Tibial artery (tissue), 4 donors: ENCODE results near the gene DLX3.
"Not testable (repeated sequence)": the region's sequence is repeated elsewhere in the genome, so short reads cannot be mapped to it uniquely, and the experiment has no call there.

Source experiments
- DNase-seq, 2 donors: peaks; one replicate each; pipeline ENCODE4 v3.0.0-alpha.2; 2019
- H3K27ac ChIP-seq, 2 donors: fragments of 200-600 bp; sonication (generic) in 1 of 2; 1 replicate in 1 of 2; 2 replicates in 1 of 2; pipeline ENCODE4 v1.5.1; 2018 to 2019; ENCODE audit warnings: mild to moderate bottlenecking in 1 of 2
- H3K27me3 ChIP-seq, 2 donors: fragments of 200-600 bp; sonication (generic) in 1 of 2; one replicate each; pipeline versions ENCODE4 v1.5.1 to v1.6.0; 2016 to 2019
- H3K36me3 ChIP-seq, 3 donors: fragments of 200-600 bp; sonication (generic) in 2 of 3; one replicate each; pipeline ENCODE4 v1.5.1; 2016 to 2019; ENCODE audit warnings: mild to moderate bottlenecking in 2 of 3
- H3K4me1 ChIP-seq, 4 donors: fragments of 200-600 bp; sonication (generic) in 2 of 4; 1 replicate in 3 of 4; 2 replicates in 1 of 4; pipeline ENCODE4 v1.5.1; 2016 to 2019
- H3K4me3 ChIP-seq, 2 donors: fragments of 200-600 bp; sonication (generic) in 1 of 2; 1 replicate in 1 of 2; 2 replicates in 1 of 2; pipeline ENCODE4 v1.5.1; 2018 to 2019; ENCODE audit warnings: mild to moderate bottlenecking in 2 of 2
- H3K9me3 ChIP-seq, 3 donors: fragments of 200-600 bp; sonication (generic) in 1 of 3; one replicate each; pipeline ENCODE4 v1.5.1; 2016 to 2019
- intact Hi-C: fragments of 100-400 bp; cut with DNase I; formaldehyde crosslinking; loops from one replicate; pipeline ENCODE4 v1.15.0; 2023; ENCODE audit warnings: low total_unique reads
- TF ChIP-seq, protein P1 (sequence below), 2 experiments: fragments of 200-600 bp in 1 of 2; fragments of 450-650 bp in 1 of 2; IDR thresholded peaks; one replicate each; pipeline ENCODE4 v1.5.1; 2017 to 2019; ENCODE audit warnings: antibody characterized with exemption in 2 of 2, mild to moderate bottlenecking in 1 of 2, moderate library complexity in 1 of 2

The DLX3 gene

DNA sequence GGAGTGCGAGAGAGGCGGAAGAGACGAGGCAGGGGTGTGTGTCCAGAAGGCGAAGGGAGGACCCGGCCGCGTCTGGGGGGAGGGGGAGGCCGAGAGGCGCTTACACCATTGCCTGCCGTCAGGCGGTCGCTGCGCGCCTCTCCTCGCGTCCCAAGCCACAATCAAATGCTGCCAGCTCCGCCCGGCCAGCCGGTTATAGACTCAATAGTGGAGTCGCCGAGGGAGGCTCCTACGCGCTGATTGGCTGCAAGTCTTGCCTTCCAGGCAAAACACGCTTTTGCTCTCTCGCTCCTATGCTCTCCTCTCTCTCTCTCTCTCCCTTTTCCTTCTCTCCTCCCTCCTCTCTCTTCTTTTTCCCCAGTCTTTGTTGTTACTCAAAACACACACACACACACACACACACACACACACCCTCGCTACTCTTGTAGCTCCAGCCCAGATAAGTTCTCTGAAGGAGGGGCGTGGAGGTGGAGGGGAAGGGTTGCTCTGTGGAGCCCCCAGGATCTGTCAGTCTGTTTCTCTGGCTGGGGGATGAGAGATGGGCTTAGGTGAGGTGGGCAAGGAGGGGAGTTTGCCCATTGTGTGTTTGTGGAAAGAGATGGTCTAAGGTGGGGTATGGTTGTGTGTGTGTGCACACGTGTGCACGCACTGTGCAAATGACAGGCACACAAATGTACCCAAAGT is at the start of gene DLX3:
DLX3 (minus strand) TSS at position 170 of the 684 bp plus-strand sequence. CDS start 226 bp downstream, outside the sequence.
- Histone ChIP-seq H3K9me3 (no peaks in the 10 kb centered on the region), H3K4me3 (peak within 1 kb of the TSS; percentile 49 to 58), H3K36me3 (no peaks in the 10 kb centered on the region), H3K4me1 (peaks cover 0 to 44% (median 34%) of the 10 kb centered on the region in 4 donors), H3K27me3 (peaks cover 4 to 83% of the 10 kb centered on the region in 2 donors), H3K27ac (peak within 1 kb of the TSS; percentile 24 to 52)
- intact Hi-C loops: loop anchor here (10.0 kb wide), 1 partner anchor 430 kb away; no protein-coding TSS in a partner anchor
- peak; percentile 74 to 90 for DNase-seq
- TF ChIP-seq, protein P1, sequence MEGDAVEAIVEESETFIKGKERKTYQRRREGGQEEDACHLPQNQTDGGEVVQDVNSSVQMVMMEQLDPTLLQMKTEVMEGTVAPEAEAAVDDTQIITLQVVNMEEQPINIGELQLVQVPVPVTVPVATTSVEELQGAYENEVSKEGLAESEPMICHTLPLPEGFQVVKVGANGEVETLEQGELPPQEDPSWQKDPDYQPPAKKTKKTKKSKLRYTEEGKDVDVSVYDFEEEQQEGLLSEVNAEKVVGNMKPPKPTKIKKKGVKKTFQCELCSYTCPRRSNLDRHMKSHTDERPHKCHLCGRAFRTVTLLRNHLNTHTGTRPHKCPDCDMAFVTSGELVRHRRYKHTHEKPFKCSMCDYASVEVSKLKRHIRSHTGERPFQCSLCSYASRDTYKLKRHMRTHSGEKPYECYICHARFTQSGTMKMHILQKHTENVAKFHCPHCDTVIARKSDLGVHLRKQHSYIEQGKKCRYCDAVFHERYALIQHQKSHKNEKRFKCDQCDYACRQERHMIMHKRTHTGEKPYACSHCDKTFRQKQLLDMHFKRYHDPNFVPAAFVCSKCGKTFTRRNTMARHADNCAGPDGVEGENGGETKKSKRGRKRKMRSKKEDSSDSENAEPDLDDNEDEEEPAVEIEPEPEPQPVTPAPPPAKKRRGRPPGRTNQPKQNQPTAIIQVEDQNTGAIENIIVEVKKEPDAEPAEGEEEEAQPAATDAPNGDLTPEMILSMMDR (IDR thresholded peaks at IDR 0.05): no peak

DNA sequence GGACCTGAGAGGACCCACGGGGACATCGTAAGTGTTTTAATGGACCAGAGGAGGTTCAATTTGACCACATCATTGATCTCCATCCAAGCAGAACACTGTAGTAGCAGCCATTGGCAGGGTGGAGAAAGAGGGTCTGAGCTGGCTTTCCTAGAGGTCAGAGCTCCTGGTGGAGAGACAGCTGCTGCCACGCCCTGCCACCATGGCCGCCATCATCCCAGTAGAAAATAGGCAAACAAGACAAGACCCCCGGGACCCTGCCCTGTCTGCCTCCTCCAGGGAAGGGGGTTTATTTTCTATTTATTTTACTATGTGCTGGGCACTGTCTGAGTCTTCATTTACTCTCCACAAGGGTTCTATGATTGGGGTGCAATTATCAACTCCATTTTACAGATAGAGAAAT is 49.5 kb upstream of the DLX3 start:
- no peak overlapping the region for H3K4me3 ChIP-seq
- H3K36me3 ChIP-seq: no peaks in the 10 kb centered on the region
- peaks cover 5 to 37% (median 21%) of the 10 kb centered on the region in 4 donors for H3K4me1 ChIP-seq
- TF ChIP-seq, protein P1 (IDR thresholded peaks at IDR 0.05): no peak
- intact Hi-C loops: no loop called here
- no peaks in the 10 kb centered on the region for H3K27me3 ChIP-seq
- DNase-seq: peak in 1 of 2 donors; percentile 41
- H3K9me3 ChIP-seq: no peaks in the 10 kb centered on the region
- peak overlapping the region; percentile 55 to 58 for H3K27ac ChIP-seq

DNA sequence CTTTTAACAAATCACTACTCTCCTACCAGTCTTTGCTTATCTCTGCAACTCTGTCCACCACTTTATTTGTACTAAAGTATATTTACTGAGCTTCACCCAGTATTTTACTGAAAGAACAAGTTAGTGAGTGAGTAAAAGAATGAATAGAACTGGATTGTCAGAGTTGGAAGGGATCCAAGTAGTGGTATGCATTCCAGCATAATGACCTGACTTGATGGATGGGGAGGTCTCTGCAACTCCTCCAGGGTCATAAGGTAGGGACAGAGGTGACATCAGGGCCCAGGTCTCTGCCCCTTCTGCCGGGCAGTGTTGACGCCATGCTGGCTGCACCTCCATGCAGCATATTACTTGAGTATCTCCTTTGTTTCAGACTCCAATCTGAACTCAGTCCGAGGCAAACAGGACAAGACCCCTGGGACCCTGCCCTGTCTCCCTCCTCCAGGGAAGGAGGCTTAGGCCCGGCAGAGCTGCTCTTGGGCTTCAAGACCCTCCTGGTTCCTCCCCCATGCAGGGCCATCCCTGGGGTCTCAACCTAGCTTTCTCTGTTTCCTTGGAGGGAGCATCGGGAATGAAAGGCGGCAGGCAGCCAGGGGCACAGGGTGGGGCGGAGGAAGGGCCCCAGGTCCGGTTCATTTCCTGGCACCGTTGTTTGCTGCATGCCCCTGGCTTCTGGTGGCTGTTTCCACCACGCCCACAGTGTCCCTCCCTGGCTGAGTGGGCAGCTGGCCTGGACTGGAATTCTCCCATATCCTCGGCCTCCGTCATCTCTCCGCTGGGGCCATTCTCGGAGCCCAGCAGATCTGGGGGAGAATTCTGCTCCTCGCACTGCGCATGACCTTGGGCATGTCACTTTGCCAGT is 48.5 kb upstream of the DLX3 start:
- DNase-seq: peak in 1 of 2 donors; percentile 87
- no peak overlapping the region for H3K4me3 ChIP-seq
- peaks cover 5 to 37% (median 21%) of the 10 kb centered on the region in 4 donors for H3K4me1 ChIP-seq
- no peaks in the 10 kb centered on the region for H3K27me3 ChIP-seq
- TF ChIP-seq, protein P1 (IDR thresholded peaks at IDR 0.05): no peak
- H3K36me3 ChIP-seq: no peaks in the 10 kb centered on the region
- H3K27ac ChIP-seq: peak overlapping the region; percentile 55 to 58
- no peaks in the 10 kb centered on the region for H3K9me3 ChIP-seq
- intact Hi-C loops: no loop called here

DNA sequence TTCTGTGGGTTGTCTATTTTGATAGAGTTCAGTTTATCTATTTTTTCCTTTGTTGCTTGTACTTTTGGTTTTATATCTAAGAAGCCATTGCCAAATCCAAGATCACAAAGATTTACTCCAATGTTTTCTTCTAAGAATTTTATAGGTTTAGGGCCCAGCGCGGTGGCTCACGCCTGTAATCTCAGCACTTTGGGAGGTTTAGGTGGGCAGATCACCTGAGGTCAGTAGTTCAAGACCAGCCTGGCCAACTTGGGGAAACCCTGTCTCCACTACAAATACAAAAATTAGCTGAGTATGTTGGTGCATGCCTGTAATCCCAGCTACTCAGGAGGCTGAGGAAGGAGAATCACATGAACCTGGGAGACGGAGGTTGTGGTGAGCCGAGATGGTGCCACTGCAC is 47.2 kb upstream of the DLX3 start:
- Histone ChIP-seq H3K4me1 (peaks cover 5 to 42% (median 31%) of the 10 kb centered on the region in 4 donors), H3K36me3 (no peaks in the 10 kb centered on the region), H3K27me3 (no peaks in the 10 kb centered on the region), H3K4me3 (no peak overlapping the region), H3K9me3 (no peaks in the 10 kb centered on the region), H3K27ac (no peak overlapping the region)
- intact Hi-C loops: no loop called here
- DNase-seq: peak in 1 of 2 donors; percentile 19
- TF ChIP-seq, protein P1 (IDR thresholded peaks at IDR 0.05): no peak

DNA sequence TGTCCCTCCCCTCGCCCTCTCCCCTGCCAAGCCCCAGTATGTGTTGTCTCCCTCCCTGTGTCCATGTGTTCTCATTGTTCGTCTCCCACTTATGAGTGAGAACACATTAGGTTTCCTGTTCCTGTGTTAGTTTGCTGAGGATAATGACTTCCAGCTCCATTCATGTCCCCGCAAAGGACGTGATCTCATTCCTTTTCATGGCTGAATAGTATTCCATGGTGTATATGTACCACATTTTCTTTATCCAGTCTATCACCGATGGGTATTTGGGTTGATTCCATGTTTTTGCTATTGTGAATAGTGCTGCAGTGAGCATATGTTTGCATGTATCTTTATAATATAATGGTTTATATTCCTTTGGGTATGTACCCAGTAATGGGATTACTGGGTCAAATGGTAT is 45.5 kb upstream of the DLX3 start:
- H3K27me3 ChIP-seq, H3K27ac ChIP-seq, intact Hi-C loops, H3K9me3 ChIP-seq, H3K36me3 ChIP-seq, H3K4me3 ChIP-seq: not testable (repeated sequence)
- peak in 1 of 2 donors; percentile 20 for DNase-seq
- peaks cover 5 to 56% (median 45%) of the 10 kb centered on the region in 4 donors for H3K4me1 ChIP-seq

DNA sequence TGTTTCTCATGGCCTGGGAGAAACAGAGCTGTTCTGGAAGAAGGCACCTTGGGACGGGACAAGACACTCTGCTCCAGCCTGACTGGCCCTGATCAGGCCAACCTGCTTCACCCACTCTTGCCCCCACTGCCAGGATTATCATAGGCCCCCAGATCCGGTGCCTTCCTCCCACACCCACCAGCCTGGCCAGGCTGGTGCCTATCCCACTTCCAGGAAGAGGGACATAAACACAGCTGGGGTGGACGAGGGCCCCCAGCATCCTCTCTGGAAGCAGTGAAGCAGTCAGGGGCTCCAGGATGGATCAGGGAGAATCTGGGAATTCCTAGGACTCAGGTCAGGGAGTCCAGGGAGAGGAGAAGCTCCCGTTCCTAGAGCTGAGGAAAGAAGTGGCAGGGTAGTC is 44.0 kb upstream of the DLX3 start:
- no peaks in the 10 kb centered on the region for H3K36me3 ChIP-seq
- H3K9me3 ChIP-seq: no peaks in the 10 kb centered on the region
- DNase-seq: peak in 1 of 2 donors; percentile 34
- H3K27ac ChIP-seq: peak overlapping the region; percentile 83 to 89
- peaks cover 5 to 56% (median 45%) of the 10 kb centered on the region in 4 donors for H3K4me1 ChIP-seq
- no peaks in the 10 kb centered on the region for H3K27me3 ChIP-seq
- no peak overlapping the region for H3K4me3 ChIP-seq
- intact Hi-C loops: no loop called here
- TF ChIP-seq, protein P1 (IDR thresholded peaks at IDR 0.05): no peak
